Keratinocyte (primary cell): Measurements from ENCODE around the gene RIF1.

ENCODE experiments used
- EZH2 ChIP-seq: IDR thresholded peaks from one replicate; pipeline ENCODE4 v1.6.1; 2012; ENCODE audit warnings: inconsistent platforms, mild to moderate bottlenecking, low read length, moderate library complexity
- TF ChIP-seq, protein P1 (sequence below), 3 experiments: IDR thresholded peaks in 1 of 3; conservative IDR thresholded peaks in 1 of 3; optimal IDR thresholded peaks in 1 of 3; 2 replicates in 2 of 3; 3 replicates in 1 of 3; pipeline versions ENCODE3 to v1.5.1; 2011; ENCODE audit warnings: low read length in 3 of 3, mild to moderate bottlenecking in 3 of 3, moderate library complexity in 2 of 3, control low read depth in 1 of 3, inconsistent platforms in 1 of 3; ENCODE audit not compliant: insufficient read depth in 2 of 3; ENCODE audit errors: extremely low read depth in 1 of 3

DNA sequence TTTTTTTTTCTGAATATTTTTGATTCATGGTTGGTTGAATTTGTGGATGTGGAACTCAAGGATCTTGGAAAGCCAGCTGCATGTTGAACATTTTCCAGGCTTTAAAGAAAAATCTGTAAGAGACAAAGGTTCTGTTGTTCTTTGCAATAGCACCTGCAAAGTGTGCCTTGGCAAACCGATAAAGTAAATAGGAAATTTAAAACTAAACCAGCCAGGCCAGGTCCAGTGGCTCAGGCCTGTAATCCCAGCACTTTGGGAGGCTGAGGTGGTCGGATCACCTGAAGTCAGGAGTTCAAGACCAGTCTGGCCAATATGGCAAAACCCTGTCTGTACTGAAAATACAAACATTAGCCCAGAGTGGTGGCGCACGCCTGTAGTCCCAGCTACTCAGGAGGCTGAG is 74.4 kb downstream of the RIF1 start:
- TF ChIP-seq, protein P1, sequence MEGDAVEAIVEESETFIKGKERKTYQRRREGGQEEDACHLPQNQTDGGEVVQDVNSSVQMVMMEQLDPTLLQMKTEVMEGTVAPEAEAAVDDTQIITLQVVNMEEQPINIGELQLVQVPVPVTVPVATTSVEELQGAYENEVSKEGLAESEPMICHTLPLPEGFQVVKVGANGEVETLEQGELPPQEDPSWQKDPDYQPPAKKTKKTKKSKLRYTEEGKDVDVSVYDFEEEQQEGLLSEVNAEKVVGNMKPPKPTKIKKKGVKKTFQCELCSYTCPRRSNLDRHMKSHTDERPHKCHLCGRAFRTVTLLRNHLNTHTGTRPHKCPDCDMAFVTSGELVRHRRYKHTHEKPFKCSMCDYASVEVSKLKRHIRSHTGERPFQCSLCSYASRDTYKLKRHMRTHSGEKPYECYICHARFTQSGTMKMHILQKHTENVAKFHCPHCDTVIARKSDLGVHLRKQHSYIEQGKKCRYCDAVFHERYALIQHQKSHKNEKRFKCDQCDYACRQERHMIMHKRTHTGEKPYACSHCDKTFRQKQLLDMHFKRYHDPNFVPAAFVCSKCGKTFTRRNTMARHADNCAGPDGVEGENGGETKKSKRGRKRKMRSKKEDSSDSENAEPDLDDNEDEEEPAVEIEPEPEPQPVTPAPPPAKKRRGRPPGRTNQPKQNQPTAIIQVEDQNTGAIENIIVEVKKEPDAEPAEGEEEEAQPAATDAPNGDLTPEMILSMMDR (optimal IDR thresholded peaks at IDR 0.05 in 1 of 3, IDR thresholded peaks at IDR 0.05 in 1 of 3, conservative IDR thresholded peaks at IDR 0.05 in 1 of 3; ENCODE audit: extremely low read depth in 1 of 3, insufficient read depth in 2 of 3, low read length in 3 of 3): no peak
- TF ChIP-seq EZH2: no peak
